ENCODE measurements around the gene PDE4D.

- TF ChIP-seq CTCF (IDR thresholded peaks at IDR 0.05; ENCODE audit: insufficient read depth, low read depth, low read length) (no peak), EZH2 (IDR thresholded peaks at IDR 0.05; ENCODE audit: insufficient read depth, low read length) (no peak)
Observed at GRCh38 chr5:59000211-59000610, 893.3 kb downstream of the PDE4D start.

All from astrocyte (in vitro differentiated cells and primary cell).